Kidney (tissue), 14 donors: Measurements from ENCODE around the gene STK16. TPM values are rescaled to one million over a fixed set of nuclear protein-coding genes. Genes with fewer than 3 reads are reported as not detected.

Experiments used
- DNase-seq, 5 donors: peaks; one replicate each; pipeline ENCODE4 v3.0.0-alpha.2; 2013 to 2020
- FAIRE-seq: peaks from 2 replicates; lab custom pipeline; 2012; peaks lifted over from hg19 to GRCh38; lab: Jason Lieb, UNC
- H3K27ac ChIP-seq, 2 donors: one replicate each; pipeline ENCODE4 v1.7.0; 2013; ENCODE audit warnings: low read depth in 2 of 2, low read length in 2 of 2, inconsistent platforms in 1 of 2
- H3K27me3 ChIP-seq: one replicate; pipeline ENCODE4 v1.7.1; 2013; ENCODE audit warnings: low read length, inconsistent platforms; ENCODE audit not compliant: control insufficient read depth, insufficient read depth
- H3K36me3 ChIP-seq, 3 donors: one replicate each; pipeline versions ENCODE4 v1.7.0 to v1.7.1; 2013; ENCODE audit warnings: low read length in 3 of 3, control low read depth in 1 of 3, inconsistent platforms in 1 of 3; ENCODE audit not compliant: insufficient read depth in 3 of 3, control insufficient read depth in 2 of 3
- H3K4me1 ChIP-seq, 3 donors: one replicate each; pipeline versions ENCODE4 v1.7.0 to v1.7.1; 2013; ENCODE audit warnings: low read length in 3 of 3, inconsistent platforms in 1 of 3, low read depth in 1 of 3; ENCODE audit not compliant: control insufficient read depth in 2 of 3, insufficient read depth in 2 of 3
- H3K4me3 ChIP-seq, 3 donors: one replicate each; pipeline versions ENCODE4 v1.7.0 to v1.8.1; 2013; ENCODE audit warnings: low read length in 3 of 3, control low read depth in 1 of 3, inconsistent platforms in 1 of 3
- H3K9ac ChIP-seq, 3 donors: one replicate each; pipeline versions ENCODE4 v1.7.0 to v1.7.1; 2013; ENCODE audit warnings: low read length in 3 of 3, control low read depth in 1 of 3, inconsistent platforms in 1 of 3
- H3K9me3 ChIP-seq, 3 donors: one replicate each; pipeline versions ENCODE4 v1.7.0 to v1.7.1; 2013; ENCODE audit warnings: low read length in 3 of 3, control low read depth in 1 of 3, inconsistent platforms in 1 of 3; ENCODE audit not compliant: control insufficient read depth in 2 of 3, insufficient read depth in 1 of 3
- intact Hi-C: fragments of 100-400 bp; cut with DNase I; formaldehyde crosslinking; loops from one replicate; pipeline ENCODE4 v1.11.1; 2022
- polyA plus RNA-seq: library from polyadenylated mRNA; stranded (reverse); fragments of 350-450 nt; fragmentation: Illumina TruSeq; extraction: RNeasy Lipid Tissue Mini Kit (QIAGEN cat#74804); gene quantifications from one replicate; pipeline ENCODE4 v1.2.3, GENCODE V29; 2014; ENCODE audit warnings: low read depth, low replicate concordance; ENCODE audit not compliant: insufficient read depth
- total RNA-seq: library from RNA; stranded (reverse); fragmentation: NEBNext Ultra II Directional; extraction: Animal tissue kit (Norgen Biotek cat#: 25700); gene quantifications from one replicate; pipeline ENCODE4 v1.2.1, GENCODE V29; 2021
- TF ChIP-seq, protein P1 (sequence below): IDR thresholded peaks from 3 replicates; pipeline ENCODE4 v1.5.1; 2012; ENCODE audit warnings: mild to moderate bottlenecking, moderate library complexity, borderline replicate concordance; ENCODE audit not compliant: insufficient read depth; ENCODE audit errors: extremely low read depth
- donor health status: control.
- donor health status: control.
- donor health status: control.
- donor health status: control.
- donor health status: control.
- donor health status: DM: yes; HTN: yes; CAD: no.
- donor health status: Normal renal cell carcinoma (clear cell type).

The STK16 gene
- total and polyA plus RNA-seq, 2 donors from 2014 or later: 29.9 to 53.8 TPM

DNA sequence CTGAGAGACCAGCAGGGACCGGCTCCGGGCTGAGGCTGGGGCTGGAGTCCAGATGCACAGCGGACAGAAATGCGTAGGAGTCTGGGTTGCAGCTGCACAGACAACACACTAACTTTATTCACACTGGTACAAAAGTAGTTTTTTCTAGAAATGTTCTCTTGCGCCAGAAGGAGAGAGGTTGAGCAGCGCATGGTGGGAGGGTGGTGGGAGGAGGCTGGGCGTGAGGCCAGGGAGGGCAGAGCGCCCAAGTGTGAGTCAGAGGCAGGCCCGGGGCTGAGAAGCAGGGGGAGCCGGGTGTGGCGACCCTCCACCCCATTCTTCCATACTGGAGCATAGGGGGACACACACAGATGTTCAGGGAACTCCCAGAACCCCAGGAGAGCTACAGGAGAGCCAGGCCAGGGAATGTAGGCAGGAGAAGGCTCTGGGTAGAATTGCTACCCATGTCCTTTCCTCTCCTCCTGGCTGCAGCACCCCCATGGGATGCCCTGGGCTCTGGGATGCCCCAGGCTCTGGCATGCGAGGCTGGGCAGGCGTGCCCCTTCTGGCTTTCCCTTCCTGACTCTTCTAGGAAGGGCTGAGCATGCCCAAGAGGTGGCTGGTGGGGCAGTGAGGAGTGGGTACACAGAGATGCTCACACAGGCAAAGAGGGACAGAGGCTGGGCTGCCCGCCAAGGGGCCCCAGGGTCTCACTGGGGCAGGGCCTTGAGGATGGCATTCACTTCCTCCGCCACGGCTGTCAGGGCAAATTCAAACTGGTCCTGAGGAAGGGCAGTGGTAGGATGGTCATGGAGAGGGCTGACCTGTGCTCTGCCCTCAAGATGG lies 44.5 kb downstream of the STK16 start:
- Histone ChIP-seq H3K9me3 (no peaks in the 10 kb centered on the region), H3K4me1 (peaks cover 0 to 9% (median 0%) of the 10 kb centered on the region in 3 donors), H3K9ac (no peak overlapping the region), H3K27ac (peak overlapping the region in 1 of 2 donors; percentile 45), H3K36me3 (no peaks in the 10 kb centered on the region), H3K4me3 (no peak overlapping the region), H3K27me3 (no peaks in the 10 kb centered on the region)
- intact Hi-C loops: loop anchor here (10.0 kb wide), 1 partner anchor 125 kb away; the partner anchor contains the start of gene NHEJ1
- TF ChIP-seq, protein P1, sequence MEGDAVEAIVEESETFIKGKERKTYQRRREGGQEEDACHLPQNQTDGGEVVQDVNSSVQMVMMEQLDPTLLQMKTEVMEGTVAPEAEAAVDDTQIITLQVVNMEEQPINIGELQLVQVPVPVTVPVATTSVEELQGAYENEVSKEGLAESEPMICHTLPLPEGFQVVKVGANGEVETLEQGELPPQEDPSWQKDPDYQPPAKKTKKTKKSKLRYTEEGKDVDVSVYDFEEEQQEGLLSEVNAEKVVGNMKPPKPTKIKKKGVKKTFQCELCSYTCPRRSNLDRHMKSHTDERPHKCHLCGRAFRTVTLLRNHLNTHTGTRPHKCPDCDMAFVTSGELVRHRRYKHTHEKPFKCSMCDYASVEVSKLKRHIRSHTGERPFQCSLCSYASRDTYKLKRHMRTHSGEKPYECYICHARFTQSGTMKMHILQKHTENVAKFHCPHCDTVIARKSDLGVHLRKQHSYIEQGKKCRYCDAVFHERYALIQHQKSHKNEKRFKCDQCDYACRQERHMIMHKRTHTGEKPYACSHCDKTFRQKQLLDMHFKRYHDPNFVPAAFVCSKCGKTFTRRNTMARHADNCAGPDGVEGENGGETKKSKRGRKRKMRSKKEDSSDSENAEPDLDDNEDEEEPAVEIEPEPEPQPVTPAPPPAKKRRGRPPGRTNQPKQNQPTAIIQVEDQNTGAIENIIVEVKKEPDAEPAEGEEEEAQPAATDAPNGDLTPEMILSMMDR: no peak
- FAIRE-seq: no peak
- DNase-seq: peak in 3 of 5 donors; percentile 47 to 87 (median 51)

DNA sequence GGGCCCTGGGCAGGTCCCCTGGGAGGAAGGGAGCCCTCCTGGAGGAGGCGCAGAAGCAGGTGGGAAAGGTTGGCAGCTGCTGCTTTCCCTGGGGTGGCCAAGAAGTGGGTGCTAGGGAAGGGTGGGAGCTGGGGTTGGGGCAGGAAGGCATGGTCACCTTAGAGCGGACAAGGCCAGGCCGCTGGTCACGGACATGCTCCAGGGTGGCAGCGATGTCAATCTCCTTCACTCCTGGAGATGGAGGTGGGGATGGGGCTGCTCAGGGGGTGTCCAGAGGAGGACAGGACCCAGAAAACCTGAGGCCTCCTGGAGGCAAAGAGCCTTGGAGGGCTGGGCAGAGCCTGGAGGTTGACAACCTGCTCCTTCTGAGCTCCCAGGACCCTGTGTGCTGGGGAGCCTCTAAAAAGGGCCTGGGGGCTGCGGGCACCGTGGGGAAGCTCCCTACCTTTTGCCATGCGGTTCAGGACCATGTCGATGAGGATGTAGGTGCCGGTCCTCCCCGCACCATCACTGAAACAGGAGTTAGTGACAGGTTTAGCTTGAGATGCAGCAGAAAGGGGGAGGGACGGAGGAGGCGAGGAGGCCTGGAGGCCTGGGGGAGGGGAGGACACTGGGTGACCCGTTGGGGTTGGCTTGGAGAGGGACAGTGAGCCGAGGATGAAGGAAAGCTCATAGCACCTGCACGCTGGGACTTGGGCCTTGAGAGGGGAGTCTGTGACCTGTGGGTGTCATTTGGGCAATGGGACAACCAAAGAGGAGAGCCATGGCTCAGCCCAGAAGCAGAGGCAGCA lies 45.3 kb downstream of the STK16 start:
- FAIRE-seq: no peak
- H3K4me1 ChIP-seq: peaks cover 0 to 12% (median 3%) of the 10 kb centered on the region in 3 donors

DNA sequence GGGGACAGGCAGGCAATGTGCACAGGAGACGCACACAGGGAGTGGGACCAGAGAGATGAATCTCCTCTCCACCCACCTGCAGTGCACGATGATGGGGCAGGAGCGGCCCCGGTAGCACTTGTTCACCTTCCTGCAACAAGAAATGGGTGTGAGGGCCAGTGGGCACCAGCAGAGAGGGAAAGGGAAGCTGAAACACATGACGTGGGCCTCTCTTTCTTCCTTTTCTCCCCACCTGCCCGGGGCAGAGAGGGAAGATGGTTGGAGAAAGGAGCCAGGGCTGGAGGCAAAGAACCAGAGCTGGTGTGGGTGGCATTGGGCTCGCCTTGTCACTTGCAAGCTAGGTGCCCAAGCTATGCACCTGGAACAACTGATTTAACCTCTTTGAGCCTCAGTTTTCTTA lies 46.1 kb downstream of the STK16 start:
- TF ChIP-seq, protein P1: no peak
- FAIRE-seq: no peak
- no peak overlapping the region for H3K27ac ChIP-seq

More for the DNA sequence above, 45.3 kb downstream of the STK16 start:
- Histone ChIP-seq H3K4me3 (no peak overlapping the region), H3K27me3 (no peaks in the 10 kb centered on the region), H3K36me3 (no peaks in the 10 kb centered on the region), H3K9me3 (no peaks in the 10 kb centered on the region), H3K9ac (no peak overlapping the region), H3K27ac (no peak overlapping the region)
- DNase-seq: peak in 1 of 5 donors; percentile 33
- intact Hi-C loops: no loop called here
- TF ChIP-seq, protein P1: no peak

More for the DNA sequence above, 46.1 kb downstream of the STK16 start:
- no peaks in the 10 kb centered on the region for H3K36me3 ChIP-seq
- no peaks in the 10 kb centered on the region for H3K9me3 ChIP-seq
- H3K4me1 ChIP-seq: peaks cover 0 to 9% (median 3%) of the 10 kb centered on the region in 3 donors
- no peak overlapping the region for H3K9ac ChIP-seq
- intact Hi-C loops: no loop called here
- DNase-seq: peak in 1 of 5 donors; percentile 28
- H3K4me3 ChIP-seq: no peak overlapping the region
- no peaks in the 10 kb centered on the region for H3K27me3 ChIP-seq
